ENCODE measurements around the gene THEM4. TPM values are rescaled to one million over a fixed set of nuclear protein-coding genes. Genes with fewer than 3 reads are reported as not detected.
A peak's percentile ranks its signal among the peaks of the same experiment; 100 is the strongest.

THEM4 gene
- total and polyA plus RNA-seq, 3 donors from 2014 or later = 33.5 to 42.0 (median 35.0) TPM

GRCh38 chr1:151942882-151943281 is 33.6 kb upstream of the THEM4 start:
- H3K4me1 ChIP-seq = peaks cover 27% of the 10 kb centered on the region
- no peak overlapping the region for H3K4me3 ChIP-seq
- no peaks in the 10 kb centered on the region for H3K27me3 ChIP-seq
- no peaks in the 10 kb centered on the region for H3K36me3 ChIP-seq (ENCODE audit: low read depth, missing control alignments)
- intact Hi-C loops (cut with DNase I; ENCODE audit: low total_unique reads) = no loop called here
- 64 to 75% methylated on average over 1 of the region's 1 CpG for WGBS, 2 donors
- TF ChIP-seq CTCF (IDR thresholded peaks at IDR 0.05) = no peak
- TF ChIP-seq POLR2A (IDR thresholded peaks at IDR 0.05) = no peak
- no peaks in the 10 kb centered on the region for H3K9me3 ChIP-seq
- DNase-seq = no peak
- H3K27ac ChIP-seq = no peak overlapping the region

- Histone ChIP-seq H3K9me3 (no peaks in the 10 kb centered on the region), H3K27me3 (no peaks in the 10 kb centered on the region), H3K36me3 (ENCODE audit: low read depth, missing control alignments) (no peaks in the 10 kb centered on the region), H3K4me1 (peaks cover 31% of the 10 kb centered on the region), H3K4me3 (no peak overlapping the region), H3K27ac (peak overlapping the region in 1 of 2 donors; percentile 26)
- intact Hi-C loops (cut with DNase I; ENCODE audit: low total_unique reads) = no loop called here
- whole genome bisulfite sequencing, 2 donors = 44 to 65% methylated on average over 1 of the region's 1 CpG
- TF ChIP-seq CTCF (IDR thresholded peaks at IDR 0.05) = no peak
- TF ChIP-seq POLR2A (IDR thresholded peaks at IDR 0.05) = no peak
- DNase-seq = no peak
These were observed 31.2 kb upstream of the THEM4 start for GRCh38 chr1:151940541-151940940.

- DNase-seq = no peak
- TF ChIP-seq CTCF (IDR thresholded peaks at IDR 0.05) (no peak), POLR2A (IDR thresholded peaks at IDR 0.05) (no peak)
- Histone ChIP-seq H3K4me1 (peaks cover 27% of the 10 kb centered on the region), H3K9me3 (no peaks in the 10 kb centered on the region), H3K4me3 (no peak overlapping the region), H3K27ac (no peak overlapping the region), H3K27me3 (no peaks in the 10 kb centered on the region), H3K36me3 (ENCODE audit: low read depth, missing control alignments) (no peaks in the 10 kb centered on the region)
- 61 to 62% methylated on average over 1 of the region's 1 CpG for WGBS, 2 donors
- intact Hi-C loops (cut with DNase I; ENCODE audit: low total_unique reads) = no loop called here
These were observed 30.5 kb upstream of the THEM4 start for GRCh38 chr1:151939779-151940178.

GRCh38 chr1:151939141-151939540 is 29.8 kb upstream of the THEM4 start:
- no peak overlapping the region for H3K27ac ChIP-seq
- no peaks in the 10 kb centered on the region for H3K9me3 ChIP-seq
- intact Hi-C loops (cut with DNase I; ENCODE audit: low total_unique reads) = no loop called here
- no peak overlapping the region for H3K4me3 ChIP-seq
- H3K27me3 ChIP-seq = no peaks in the 10 kb centered on the region
- no peak for DNase-seq
- H3K36me3 ChIP-seq (ENCODE audit: low read depth, missing control alignments) = no peaks in the 10 kb centered on the region
- H3K4me1 ChIP-seq = peaks cover 22% of the 10 kb centered on the region
- 86 to 88% methylated on average over 3 of the region's 3 CpGs for WGBS, 2 donors
- TF ChIP-seq POLR2A (IDR thresholded peaks at IDR 0.05) (no peak), CTCF (IDR thresholded peaks at IDR 0.05) (no peak)

GRCh38 chr1:151936653-151937052 is 27.3 kb upstream of the THEM4 start:
- TF ChIP-seq POLR2A (IDR thresholded peaks at IDR 0.05) (no peak), CTCF (IDR thresholded peaks at IDR 0.05) (no peak)
- Histone ChIP-seq H3K9me3 (no peaks in the 10 kb centered on the region), H3K27ac (no peak overlapping the region), H3K27me3 (no peaks in the 10 kb centered on the region), H3K4me3 (no peak overlapping the region), H3K36me3 (ENCODE audit: low read depth, missing control alignments) (no peaks in the 10 kb centered on the region), H3K4me1 (peaks cover 13% of the 10 kb centered on the region)
- 47 to 57% methylated on average over 7 of the region's 7 CpGs for WGBS, 2 donors
- DNase-seq = no peak
- intact Hi-C loops (cut with DNase I; ENCODE audit: low total_unique reads) = no loop called here

Measured in testis (tissue), 3 donors.